ENCODE results near the gene ATP8B4.

ATP8B4 gene

GRCh38 chr15:49826640-49827234 is 292.3 kb downstream of the ATP8B4 start:
- no peak for DNase-seq (ENCODE audit: insufficient read length, low spot score)
- FAIRE-seq = no peak
- TF ChIP-seq PAX5 (IDR thresholded peaks at IDR 0.05; ENCODE audit: insufficient read depth, low read length, severe bottlenecking) (no peak), POLR2A (IDR thresholded peaks at IDR 0.05; ENCODE audit: low read depth, low read length) (no peak), TAF1 (IDR thresholded peaks at IDR 0.05; ENCODE audit: low read depth, low read length) (no peak), SPI1 (IDR thresholded peaks at IDR 0.05; ENCODE audit: low read depth, low read length) (no peak), POU2F2 (IDR thresholded peaks at IDR 0.05; ENCODE audit: low read depth, low read length) (no peak), POLR2AphosphoS5 (IDR thresholded peaks at IDR 0.05; ENCODE audit: low read depth, low read length) (no peak)

GRCh38 chr15:49824775-49825099 is 294.3 kb downstream of the ATP8B4 start:
- FAIRE-seq (no peak), DNase-seq (ENCODE audit: insufficient read length, low spot score) (no peak)
- TF ChIP-seq POLR2A (IDR thresholded peaks at IDR 0.05; ENCODE audit: low read depth, low read length) (no peak), POU2F2 (IDR thresholded peaks at IDR 0.05; ENCODE audit: low read depth, low read length) (no peak), PAX5 (IDR thresholded peaks at IDR 0.05; ENCODE audit: insufficient read depth, low read length, severe bottlenecking) (no peak), POLR2AphosphoS5 (IDR thresholded peaks at IDR 0.05; ENCODE audit: low read depth, low read length) (no peak), TAF1 (IDR thresholded peaks at IDR 0.05; ENCODE audit: low read depth, low read length) (no peak), SPI1 (IDR thresholded peaks at IDR 0.05; ENCODE audit: low read depth, low read length) (no peak)

- DNase-seq (ENCODE audit: insufficient read length, low spot score) = no peak
- no peak for FAIRE-seq
- TF ChIP-seq POLR2A (IDR thresholded peaks at IDR 0.05; ENCODE audit: low read depth, low read length) (no peak), PAX5 (IDR thresholded peaks at IDR 0.05; ENCODE audit: insufficient read depth, low read length, severe bottlenecking) (no peak), SPI1 (IDR thresholded peaks at IDR 0.05; ENCODE audit: low read depth, low read length) (no peak), POU2F2 (IDR thresholded peaks at IDR 0.05; ENCODE audit: low read depth, low read length) (no peak), POLR2AphosphoS5 (IDR thresholded peaks at IDR 0.05; ENCODE audit: low read depth, low read length) (no peak), TAF1 (IDR thresholded peaks at IDR 0.05; ENCODE audit: low read depth, low read length) (no peak)
These were observed 294.9 kb downstream of the ATP8B4 start for GRCh38 chr15:49823987-49824774.

- no peak for FAIRE-seq
- no peak for TF ChIP-seq SPI1 (IDR thresholded peaks at IDR 0.05; ENCODE audit: low read depth, low read length)
- no peak for TF ChIP-seq POLR2A (IDR thresholded peaks at IDR 0.05; ENCODE audit: low read depth, low read length)
- TF ChIP-seq POU2F2 (IDR thresholded peaks at IDR 0.05; ENCODE audit: low read depth, low read length) = no peak
- TF ChIP-seq PAX5 (IDR thresholded peaks at IDR 0.05; ENCODE audit: insufficient read depth, low read length, severe bottlenecking) = no peak
- no peak for TF ChIP-seq POLR2AphosphoS5 (IDR thresholded peaks at IDR 0.05; ENCODE audit: low read depth, low read length)
- no peak for TF ChIP-seq TAF1 (IDR thresholded peaks at IDR 0.05; ENCODE audit: low read depth, low read length)
- no peak for DNase-seq (ENCODE audit: insufficient read length, low spot score)
These were observed 301.9 kb downstream of the ATP8B4 start for GRCh38 chr15:49817100-49817499.

- TF ChIP-seq POLR2AphosphoS5 (IDR thresholded peaks at IDR 0.05; ENCODE audit: low read depth, low read length) (no peak), POLR2A (IDR thresholded peaks at IDR 0.05; ENCODE audit: low read depth, low read length) (no peak), SPI1 (IDR thresholded peaks at IDR 0.05; ENCODE audit: low read depth, low read length) (no peak), POU2F2 (IDR thresholded peaks at IDR 0.05; ENCODE audit: low read depth, low read length) (no peak), PAX5 (IDR thresholded peaks at IDR 0.05; ENCODE audit: insufficient read depth, low read length, severe bottlenecking) (no peak), TAF1 (IDR thresholded peaks at IDR 0.05; ENCODE audit: low read depth, low read length) (no peak)
- FAIRE-seq (no peak), DNase-seq (ENCODE audit: insufficient read length, low spot score) (no peak)
These were observed 303.1 kb downstream of the ATP8B4 start for GRCh38 chr15:49815950-49816349.

- DNase-seq (ENCODE audit: insufficient read length, low spot score) = no peak
- no peak for FAIRE-seq
- TF ChIP-seq POU2F2 (IDR thresholded peaks at IDR 0.05; ENCODE audit: low read depth, low read length) (no peak), PAX5 (IDR thresholded peaks at IDR 0.05; ENCODE audit: insufficient read depth, low read length, severe bottlenecking) (no peak), POLR2A (IDR thresholded peaks at IDR 0.05; ENCODE audit: low read depth, low read length) (no peak), SPI1 (IDR thresholded peaks at IDR 0.05; ENCODE audit: low read depth, low read length) (no peak), POLR2AphosphoS5 (IDR thresholded peaks at IDR 0.05; ENCODE audit: low read depth, low read length) (no peak), TAF1 (IDR thresholded peaks at IDR 0.05; ENCODE audit: low read depth, low read length) (no peak)
These were observed 303.5 kb downstream of the ATP8B4 start for GRCh38 chr15:49815526-49815925.

GRCh38 chr15:49814709-49815108 is 304.3 kb downstream of the ATP8B4 start:
- FAIRE-seq (no peak), DNase-seq (ENCODE audit: insufficient read length, low spot score) (no peak)
- no peak for TF ChIP-seq POLR2AphosphoS5 (IDR thresholded peaks at IDR 0.05; ENCODE audit: low read depth, low read length)
- TF ChIP-seq POU2F2 (IDR thresholded peaks at IDR 0.05; ENCODE audit: low read depth, low read length) = no peak
- TF ChIP-seq TAF1 (IDR thresholded peaks at IDR 0.05; ENCODE audit: low read depth, low read length) = no peak
- no peak for TF ChIP-seq SPI1 (IDR thresholded peaks at IDR 0.05; ENCODE audit: low read depth, low read length)
- no peak for TF ChIP-seq PAX5 (IDR thresholded peaks at IDR 0.05; ENCODE audit: insufficient read depth, low read length, severe bottlenecking)

- TF ChIP-seq POU2F2 (IDR thresholded peaks at IDR 0.05; ENCODE audit: low read depth, low read length) = no peak
- no peak for TF ChIP-seq POLR2A (IDR thresholded peaks at IDR 0.05; ENCODE audit: low read depth, low read length)
- no peak for TF ChIP-seq SPI1 (IDR thresholded peaks at IDR 0.05; ENCODE audit: low read depth, low read length)
- no peak for TF ChIP-seq POLR2AphosphoS5 (IDR thresholded peaks at IDR 0.05; ENCODE audit: low read depth, low read length)
- DNase-seq (ENCODE audit: insufficient read length, low spot score) = no peak
- FAIRE-seq = no peak
These were observed 305.4 kb downstream of the ATP8B4 start for GRCh38 chr15:49813625-49814024.

- no peak for TF ChIP-seq POU2F2 (IDR thresholded peaks at IDR 0.05; ENCODE audit: low read depth, low read length)
- TF ChIP-seq POLR2A (IDR thresholded peaks at IDR 0.05; ENCODE audit: low read depth, low read length) = no peak
- TF ChIP-seq TAF1 (IDR thresholded peaks at IDR 0.05; ENCODE audit: low read depth, low read length) = no peak
- TF ChIP-seq POLR2AphosphoS5 (IDR thresholded peaks at IDR 0.05; ENCODE audit: low read depth, low read length) = no peak
- TF ChIP-seq SPI1 (IDR thresholded peaks at IDR 0.05; ENCODE audit: low read depth, low read length) = no peak
- no peak for TF ChIP-seq PAX5 (IDR thresholded peaks at IDR 0.05; ENCODE audit: insufficient read depth, low read length, severe bottlenecking)
- no peak for DNase-seq (ENCODE audit: insufficient read length, low spot score)
- no peak for FAIRE-seq
These were observed 308.3 kb downstream of the ATP8B4 start for GRCh38 chr15:49810720-49811119.
